Germinal center (tissue), 1 donor: ENCODE results near the gene HECA.
"Not testable (repeated sequence)": the region's sequence is repeated elsewhere in the genome, so short reads cannot be mapped to it uniquely, and the experiment has no call there.

Source experiments
- DNase-seq: peaks from one replicate; pipeline ENCODE4 v3.0.0; 2012; ENCODE audit warnings: mixed read lengths, low spot score

Gene HECA, protein sequence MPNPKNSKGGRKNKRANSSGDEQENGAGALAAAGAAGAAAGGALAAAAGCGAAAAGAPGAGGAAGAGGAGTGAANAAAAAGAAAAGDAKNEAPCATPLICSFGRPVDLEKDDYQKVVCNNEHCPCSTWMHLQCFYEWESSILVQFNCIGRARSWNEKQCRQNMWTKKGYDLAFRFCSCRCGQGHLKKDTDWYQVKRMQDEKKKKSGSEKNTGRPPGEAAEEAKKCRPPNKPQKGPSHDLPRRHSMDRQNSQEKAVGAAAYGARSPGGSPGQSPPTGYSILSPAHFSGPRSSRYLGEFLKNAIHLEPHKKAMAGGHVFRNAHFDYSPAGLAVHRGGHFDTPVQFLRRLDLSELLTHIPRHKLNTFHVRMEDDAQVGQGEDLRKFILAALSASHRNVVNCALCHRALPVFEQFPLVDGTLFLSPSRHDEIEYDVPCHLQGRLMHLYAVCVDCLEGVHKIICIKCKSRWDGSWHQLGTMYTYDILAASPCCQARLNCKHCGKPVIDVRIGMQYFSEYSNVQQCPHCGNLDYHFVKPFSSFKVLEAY

DNA sequence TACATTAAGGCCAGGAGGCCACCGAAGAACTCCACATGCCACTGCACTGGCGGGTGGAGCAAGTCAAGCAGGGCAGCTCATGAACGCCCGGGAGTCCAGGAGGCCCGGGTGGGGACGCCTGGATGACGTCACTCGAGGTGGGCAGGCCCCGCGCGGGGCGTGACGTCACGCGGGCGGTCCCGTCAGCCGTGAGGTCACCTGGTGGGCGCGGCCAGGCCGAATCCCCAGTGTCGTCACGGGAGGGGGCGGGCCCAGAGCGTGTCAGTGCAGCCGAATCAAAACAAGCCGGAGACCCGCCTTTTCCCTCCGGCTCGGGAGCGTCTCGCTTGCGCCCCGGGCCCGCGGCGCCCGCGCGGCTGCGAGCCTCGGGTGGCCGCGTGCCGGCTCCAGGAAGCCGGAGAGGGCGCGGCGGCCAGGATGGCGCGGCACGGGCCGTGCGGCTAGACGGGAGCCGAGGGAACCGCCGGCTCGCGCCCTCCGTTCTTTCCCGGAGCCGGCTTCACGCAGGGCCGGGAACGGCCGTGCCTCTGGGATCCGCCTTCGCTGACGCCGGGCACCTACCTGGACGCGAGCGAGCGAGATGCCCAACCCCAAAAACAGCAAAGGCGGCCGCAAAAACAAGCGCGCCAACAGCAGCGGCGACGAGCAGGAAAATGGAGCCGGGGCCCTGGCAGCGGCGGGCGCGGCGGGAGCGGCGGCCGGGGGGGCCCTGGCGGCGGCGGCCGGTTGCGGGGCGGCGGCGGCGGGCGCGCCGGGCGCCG lies at the start of gene HECA:
Gene HECA, plus strand, starts transcription at position 264 of the 761 bp plus-strand sequence. Its CDS starts 317 bp downstream, at position 581.
- DNase-seq: peak; percentile 92

GRCh38 chr6:139091826-139092225 lies 43.1 kb upstream of the HECA start:
- no peak for DNase-seq

DNA sequence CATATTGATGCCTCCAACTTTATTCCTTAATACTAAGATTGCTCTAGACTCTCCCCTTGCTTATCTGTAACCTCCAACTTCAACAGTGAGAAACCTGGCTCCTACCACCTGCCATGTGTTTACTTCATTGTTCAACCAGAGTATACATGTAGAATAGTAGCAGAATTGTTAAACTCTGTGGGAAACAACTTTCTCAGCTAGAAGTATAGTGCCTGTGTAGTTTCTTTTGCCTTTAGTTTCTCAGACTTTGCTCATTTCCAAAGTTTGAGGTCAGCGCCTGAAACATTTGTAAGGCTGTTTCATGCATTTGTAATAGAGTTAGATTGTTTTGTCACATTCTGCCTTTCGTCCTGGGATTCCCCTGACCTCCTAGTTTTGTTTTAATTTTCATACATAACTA lies 34.9 kb upstream of the HECA start:
- DNase-seq: no peak

- DNase-seq: no peak
Measured at GRCh38 chr6:139107051-139107450, 27.8 kb upstream of the HECA start.

GRCh38 chr6:139108378-139108777 lies 26.5 kb upstream of the HECA start:
- no peak for DNase-seq

DNA sequence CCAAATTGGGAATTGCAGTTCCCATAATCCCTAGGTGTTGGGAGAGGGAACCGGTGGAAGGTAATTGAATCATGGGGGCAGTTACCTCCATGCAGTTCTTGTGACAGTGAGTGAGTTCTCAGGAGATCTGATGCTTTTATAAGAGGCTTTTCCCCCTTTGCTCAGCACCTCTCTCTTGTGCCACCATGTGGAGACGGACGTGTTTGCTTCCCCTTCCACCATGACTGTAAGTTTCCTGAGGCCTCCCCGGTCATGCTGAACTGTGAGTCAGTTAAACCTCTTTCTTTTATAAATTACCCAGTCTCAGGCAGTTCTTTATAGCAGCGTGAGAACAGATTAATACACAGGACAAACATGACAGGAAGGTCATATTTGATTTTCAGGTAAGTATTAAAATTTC lies 25.3 kb upstream of the HECA start:
- no peak for DNase-seq

DNA sequence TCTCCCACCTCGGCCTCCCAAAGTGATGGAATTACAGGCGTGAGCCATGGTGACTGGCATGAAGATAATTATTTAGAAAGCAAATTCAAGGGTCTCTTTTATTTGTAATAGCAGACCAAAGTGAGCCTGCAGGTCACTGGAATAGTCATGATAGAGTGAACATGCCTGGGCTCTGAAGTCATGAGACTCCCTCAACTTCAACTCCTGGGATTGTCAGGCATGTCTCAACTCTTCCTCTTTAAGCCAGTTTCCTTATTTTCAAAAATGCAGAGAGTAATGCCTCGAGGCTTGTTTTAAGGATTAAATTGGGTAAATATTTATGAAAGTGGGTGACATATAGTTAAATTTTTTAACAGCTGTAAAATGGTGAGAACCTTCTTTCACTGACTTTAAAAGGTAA lies 22.7 kb upstream of the HECA start:
- DNase-seq: no peak

DNA sequence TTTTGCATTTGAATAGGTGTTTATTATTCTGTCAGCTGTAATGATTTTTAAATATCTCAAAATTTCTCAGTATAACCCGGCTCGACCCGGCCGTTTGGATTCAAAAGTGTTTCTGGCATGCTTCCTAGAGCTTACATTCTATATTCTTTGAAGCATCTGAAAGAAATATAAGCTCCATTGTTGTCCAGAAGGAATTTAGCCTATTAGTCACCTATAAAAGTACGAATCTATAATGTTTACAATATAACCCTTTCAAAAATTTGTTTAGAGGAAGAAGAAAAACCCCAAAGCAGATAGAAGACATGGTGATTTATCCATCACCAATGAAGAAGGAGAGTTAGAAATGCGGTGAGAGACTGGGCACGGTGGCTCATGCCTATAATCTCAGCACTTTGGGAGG lies 22.3 kb upstream of the HECA start:
- no peak for DNase-seq

DNA sequence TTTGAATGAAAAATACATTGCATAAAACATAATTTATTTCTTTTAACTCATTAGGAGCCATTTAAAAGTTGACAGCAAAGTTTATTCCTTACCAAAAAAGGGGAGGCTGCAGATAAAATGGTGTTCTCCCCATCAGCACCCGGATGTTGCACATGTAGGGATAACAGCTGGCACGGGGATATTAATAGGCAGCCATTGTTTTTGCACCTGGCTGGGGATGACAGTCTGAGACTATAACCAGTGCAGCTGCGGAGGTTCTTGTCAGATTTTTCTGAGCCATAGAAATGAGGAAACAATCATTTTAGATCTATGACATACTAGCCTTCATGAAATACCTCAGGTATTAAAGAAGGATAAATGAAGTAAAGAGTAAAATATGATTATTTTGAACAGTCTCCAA lies 20.1 kb upstream of the HECA start:
- no peak for DNase-seq

- DNase-seq: no peak
Measured at GRCh38 chr6:139115989-139116758, 18.7 kb upstream of the HECA start.

DNA sequence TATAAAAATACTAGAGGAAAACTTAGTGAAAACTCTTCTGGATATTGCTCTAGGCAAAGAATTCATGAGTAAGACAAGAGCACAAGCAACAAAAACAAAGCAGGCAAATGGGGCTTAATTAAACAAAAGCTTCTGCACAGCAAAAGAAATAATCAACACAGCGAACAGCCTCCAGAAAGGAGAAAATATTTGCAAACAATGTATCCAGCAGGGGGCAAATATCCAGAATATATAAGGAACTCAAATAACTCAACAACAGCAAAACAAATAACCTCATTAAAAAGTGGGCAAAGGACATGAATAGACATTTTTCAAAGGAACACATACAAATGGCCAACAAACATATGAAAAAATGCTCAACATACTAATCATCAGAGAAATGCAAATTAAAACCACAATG lies 17.1 kb upstream of the HECA start:
- DNase-seq: no peak

DNA sequence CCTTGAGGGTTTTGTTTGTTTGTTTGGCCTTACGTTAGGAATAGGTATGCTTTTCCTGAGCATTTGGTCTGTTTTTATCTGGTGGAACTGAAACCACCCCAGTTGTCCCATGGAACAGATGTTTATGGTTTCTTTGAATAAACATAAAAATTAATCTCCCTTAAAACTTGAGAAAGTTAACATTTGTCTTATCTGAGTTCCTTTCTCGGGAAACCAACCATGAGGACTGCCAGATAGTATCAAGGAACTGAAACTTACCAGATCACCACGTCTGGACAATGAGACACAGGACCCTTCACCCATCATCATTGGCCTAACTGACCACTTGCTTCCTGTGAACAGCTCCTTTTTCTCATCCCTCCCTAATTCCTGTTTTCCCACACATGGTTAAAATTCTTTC lies 15.3 kb upstream of the HECA start:
- no peak for DNase-seq

- DNase-seq: not testable (repeated sequence)
Measured at GRCh38 chr6:139122823-139123222, 12.1 kb upstream of the HECA start.

DNA sequence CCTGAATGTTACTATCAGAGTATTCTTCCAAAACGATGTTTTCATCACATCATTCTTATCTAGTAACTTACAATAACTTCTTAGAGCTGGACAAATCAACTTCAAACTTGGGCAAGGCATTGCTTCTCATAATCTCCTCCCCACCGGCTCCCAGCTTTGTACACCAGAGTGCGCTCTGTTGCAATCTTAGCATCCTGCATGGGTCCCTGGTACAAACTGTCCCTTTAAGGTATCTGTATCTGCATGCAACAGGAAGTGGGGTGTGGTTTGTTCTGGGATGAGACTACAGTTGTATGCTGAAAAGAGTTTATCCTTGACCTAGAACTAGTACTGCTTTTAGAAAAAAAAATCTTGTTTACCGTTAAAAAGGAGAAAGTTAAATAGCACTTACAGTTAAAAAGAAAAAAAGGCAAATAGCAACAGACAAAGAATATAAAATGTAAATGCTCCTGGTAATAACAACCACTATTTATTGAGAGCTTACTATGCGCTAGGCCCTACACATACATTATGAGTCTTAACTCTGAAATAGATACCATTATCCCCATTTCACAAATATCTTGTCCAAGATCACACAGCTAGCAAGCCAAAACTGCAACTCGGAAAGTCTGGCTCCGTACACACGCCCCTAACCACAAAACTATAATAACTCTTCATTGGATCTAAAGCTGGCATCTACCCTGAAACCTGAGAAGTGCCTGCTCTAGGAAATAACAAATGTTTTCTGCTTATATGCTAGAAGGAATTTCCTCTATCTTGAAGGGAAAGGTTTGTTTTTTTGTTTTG lies 9.8 kb upstream of the HECA start:
- peak; percentile 69 for DNase-seq

GRCh38 chr6:139126255-139126654 lies 8.6 kb upstream of the HECA start:
- no peak for DNase-seq

DNA sequence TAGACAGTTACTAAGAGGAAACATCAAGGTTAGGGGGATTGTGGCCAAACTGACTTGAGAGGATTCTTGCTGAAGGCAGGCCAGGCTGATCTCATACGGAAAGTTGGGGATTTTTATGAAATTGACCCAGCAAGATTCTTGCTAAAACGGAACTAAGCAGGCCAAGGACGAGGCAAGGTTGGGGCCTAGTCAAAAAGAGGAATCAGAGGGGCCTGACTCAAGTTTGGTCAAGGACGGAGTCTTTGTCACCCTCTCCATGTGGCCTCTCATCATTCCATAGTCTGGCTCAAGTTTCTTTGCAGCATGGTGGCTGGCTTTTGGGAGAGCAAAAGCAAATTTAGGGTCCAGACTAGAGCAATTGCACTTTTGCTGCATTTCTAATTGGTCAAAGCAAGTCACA lies 7.9 kb upstream of the HECA start:
- DNase-seq: no peak

DNA sequence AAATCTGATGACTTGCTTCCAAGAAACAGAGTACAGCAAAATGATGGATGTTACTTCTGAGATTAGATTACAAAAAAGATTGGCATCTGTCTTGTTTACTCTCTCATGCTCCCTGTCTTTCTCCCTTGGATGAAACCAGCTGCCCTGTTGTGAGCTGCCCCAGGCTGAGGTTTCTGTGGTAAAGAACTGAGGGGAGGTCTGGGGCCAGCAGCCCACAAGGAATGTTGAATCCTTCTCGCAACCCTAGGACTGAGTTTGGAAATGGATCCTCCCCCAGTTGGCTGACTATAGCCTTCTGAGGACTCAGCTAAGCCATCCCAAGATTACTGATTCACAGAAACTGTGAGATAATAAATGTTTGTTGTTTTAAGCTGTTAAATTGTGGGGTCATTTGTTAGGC lies 5.6 kb upstream of the HECA start:
- no peak for DNase-seq

- peak; percentile 39 for DNase-seq
Measured at GRCh38 chr6:139131736-139132280, 3.1 kb upstream of the HECA start.

- DNase-seq: peak; percentile 26
Measured at GRCh38 chr6:139133262-139134063, 1.4 kb upstream of the HECA start.

DNA sequence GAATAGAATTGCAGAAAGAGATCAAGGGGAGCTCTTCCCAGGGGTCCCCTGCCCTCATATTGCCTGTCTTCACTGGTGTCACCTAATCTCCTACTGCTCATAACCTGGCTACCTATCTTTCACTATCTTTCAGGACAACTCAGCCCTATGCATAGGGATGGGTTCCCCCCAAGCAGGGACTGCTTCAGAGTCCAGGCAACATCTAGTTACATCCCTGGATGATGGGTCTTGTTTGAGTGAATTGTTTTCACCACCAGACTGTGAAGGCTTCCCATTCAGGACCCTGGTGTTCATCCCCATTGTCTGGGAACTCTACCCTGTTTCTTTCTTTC lies 850 bp upstream of the HECA start:
- no peak for DNase-seq
